NCI-H345 treated with DMSO at 0.1 percent for 48 hours (cell line): ENCODE data around the gene CHPF2.

Experiments
- DNase-seq: peaks from one replicate; lab custom pipeline; 2025; ENCODE audit not compliant: unreplicated experiment; lab: John Stamatoyannopoulos, UW

CHPF2 gene

DNA sequence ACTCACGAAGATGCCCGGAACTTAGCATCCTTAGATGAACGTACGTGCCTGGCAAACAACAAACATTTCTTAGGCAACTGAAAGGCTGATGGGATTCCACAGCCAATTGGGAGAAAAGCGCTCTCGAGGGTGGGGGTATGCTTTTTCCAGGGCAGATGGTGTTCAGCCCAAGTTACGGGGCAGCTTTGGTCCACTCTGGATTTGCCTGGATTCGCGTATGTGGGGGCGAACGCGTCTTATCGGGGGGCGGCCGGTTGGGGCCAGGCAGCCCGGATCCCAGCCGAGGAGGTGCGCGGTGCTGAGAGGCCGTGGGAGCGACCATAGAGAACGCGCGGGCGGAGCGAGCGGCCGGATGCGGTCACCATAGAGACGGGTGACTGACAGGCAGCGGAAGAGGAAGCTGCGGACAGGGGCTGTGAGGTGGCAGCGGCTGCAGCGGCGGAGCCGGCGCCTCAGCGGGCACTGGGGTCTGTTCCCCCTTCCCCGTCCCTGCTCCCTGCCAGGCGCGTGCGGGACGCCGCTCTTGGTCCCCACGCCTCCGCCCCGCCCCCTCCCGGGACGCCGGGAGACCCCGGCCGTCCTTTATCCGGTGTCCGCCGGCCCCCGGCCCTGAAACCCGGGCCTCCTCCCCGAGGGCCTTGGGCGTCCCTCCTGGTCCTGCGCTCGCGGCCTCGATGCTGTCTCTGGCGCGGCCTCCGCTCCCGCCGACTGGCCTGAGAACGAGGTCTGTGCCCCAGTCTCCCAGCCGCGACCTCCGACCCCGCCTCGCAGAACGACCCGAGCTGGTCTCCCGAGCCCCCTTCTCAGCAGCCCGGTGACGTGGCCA is at the start of gene CHPF2:
Gene CHPF2 (plus strand): TSS at position 393 of the 826 bp plus-strand sequence. CDS start 1,529 bp downstream, outside the sequence.
- peak; percentile 72 for DNase-seq

DNA sequence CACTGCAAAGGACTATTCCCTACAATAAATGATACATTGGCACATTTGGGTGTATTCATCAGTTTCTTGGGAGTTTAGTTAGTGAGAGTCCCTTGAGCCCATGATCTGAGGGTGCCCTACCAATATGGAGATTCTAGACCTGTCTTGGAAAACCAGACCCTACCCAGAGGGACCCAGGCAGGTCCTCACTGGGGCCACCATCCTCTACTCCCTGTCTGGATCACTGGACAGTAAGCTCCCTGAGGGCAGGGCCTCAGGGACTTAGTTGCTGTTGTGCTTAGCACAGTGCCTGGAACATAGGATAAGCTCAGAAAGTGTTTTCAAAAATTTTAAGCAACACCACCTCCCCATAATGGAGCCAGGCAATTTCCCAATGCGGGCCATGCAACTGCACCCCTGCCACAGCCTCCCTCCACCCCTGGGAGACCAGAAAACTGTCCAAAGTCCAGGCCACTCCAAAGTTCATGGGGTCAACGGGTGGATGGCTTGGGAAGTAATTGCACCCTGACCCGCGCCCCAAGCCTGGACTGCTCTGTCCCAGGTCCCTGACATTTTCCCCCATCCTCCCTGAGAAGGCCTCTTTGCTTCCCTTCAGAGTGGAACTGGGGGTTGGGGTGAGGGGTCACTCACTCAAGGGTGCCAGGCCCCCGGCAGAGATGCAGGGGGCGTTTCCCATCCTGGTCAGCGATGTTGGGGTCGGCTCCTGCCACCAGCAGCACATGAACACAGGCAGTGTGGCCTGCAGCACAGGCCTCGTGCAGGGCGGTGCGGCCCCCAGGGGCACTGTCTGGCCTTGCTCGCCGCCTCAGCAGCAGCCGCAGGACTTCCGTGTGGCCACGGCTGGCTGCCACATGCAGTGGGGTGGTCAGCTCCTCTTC is 46.3 kb upstream of the CHPF2 start:
- DNase-seq = no peak

DNA sequence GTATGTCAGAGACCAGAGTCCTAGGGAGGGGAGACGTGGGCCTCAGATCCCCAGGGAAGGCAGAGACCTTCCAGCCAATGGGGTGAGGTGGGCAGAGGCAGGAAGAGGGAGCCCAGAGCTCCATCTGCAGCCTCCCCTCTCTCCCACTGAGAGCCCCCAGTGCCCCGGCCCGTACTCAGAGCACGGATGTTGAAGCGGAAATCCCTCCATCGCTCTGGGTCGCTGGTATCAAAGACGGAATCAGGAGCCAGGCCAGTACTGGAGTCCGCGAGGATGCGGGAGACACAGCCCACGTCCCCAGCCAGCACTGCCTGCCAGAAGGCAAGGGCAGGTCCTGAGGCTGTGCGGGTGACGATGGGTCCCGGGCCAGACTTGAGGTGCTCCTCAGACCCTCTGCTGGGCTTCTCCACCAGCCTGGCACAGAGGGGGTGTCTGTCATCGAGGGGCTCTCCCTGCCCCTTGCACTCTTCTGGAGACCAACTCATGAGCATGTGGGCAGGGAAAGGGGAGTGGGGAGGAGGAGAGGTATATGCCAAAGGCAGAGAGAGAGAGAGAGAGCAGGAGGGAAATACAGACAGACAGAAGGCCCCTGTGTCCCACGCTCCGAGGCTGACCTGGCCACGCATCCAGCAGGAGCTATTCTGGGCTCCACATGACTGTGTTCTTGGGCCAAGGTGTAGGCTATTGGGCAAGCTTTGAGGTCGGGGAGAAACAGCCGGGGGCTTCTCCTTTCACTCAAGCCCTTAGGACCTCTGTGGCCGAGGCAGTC is 45.5 kb upstream of the CHPF2 start, which contains the start of gene ASB10:
Gene ASB10 (minus strand): TSS at position 611 of the 769 bp plus-strand sequence. CDS start 120 bp downstream, at position 491.
- no peak for DNase-seq

GRCh38 chr7:151187409-151188251 is 44.7 kb upstream of the CHPF2 start:
- no peak for DNase-seq

DNA sequence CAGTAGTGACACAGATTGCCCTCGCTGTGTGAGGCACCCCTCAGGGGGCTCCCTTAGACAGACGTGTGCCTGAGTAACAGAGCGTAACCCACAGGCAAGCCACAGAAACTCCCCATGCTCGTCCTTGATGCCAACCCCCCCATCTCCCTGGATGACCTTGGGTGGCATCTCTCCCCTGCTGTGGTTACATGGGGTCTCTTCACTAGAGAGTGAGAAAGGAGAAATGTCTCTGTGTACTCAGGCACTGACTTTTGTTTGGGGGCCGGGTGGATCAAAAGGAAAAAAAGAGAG is 44.1 kb upstream of the CHPF2 start:
- DNase-seq = no peak

DNA sequence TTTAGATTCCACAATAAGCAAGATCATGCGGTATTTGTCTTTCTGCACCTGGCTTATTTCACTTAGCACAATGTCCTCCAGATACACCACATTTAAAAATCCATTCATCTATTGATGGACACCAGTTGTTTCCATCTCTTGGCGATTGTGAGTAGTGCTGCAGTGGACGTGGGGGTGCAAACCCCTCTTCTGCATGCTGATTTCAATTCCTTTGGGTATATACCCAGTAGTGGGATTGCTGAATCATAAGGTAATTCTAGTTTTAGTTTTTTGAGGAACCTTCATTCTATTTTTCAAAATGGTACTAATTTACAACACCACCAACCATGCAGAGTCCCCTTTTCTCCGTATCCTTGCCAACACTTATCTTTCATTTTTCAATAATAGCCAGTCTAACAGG is 43.2 kb upstream of the CHPF2 start:
- DNase-seq = no peak

DNA sequence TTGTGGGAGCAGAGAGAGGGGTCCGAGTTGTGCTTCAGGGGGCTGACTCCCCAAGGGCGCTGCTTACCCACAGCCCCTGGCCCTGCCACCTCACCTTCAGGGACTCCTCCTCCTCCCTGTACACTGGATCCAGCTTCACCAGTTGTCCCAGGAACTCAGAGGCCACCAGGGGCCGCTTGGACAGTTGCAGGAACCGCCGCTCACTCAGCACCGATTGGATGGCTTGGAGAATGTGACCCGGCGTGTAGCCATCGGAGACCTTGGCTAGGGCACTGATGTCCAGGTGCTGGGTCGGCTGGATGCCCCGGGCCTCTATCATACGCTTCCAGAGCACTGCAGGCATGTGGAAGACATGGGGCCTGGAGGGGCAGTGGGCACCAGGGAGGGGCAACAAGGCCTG is 40.7 kb upstream of the CHPF2 start:
- DNase-seq = no peak

DNA sequence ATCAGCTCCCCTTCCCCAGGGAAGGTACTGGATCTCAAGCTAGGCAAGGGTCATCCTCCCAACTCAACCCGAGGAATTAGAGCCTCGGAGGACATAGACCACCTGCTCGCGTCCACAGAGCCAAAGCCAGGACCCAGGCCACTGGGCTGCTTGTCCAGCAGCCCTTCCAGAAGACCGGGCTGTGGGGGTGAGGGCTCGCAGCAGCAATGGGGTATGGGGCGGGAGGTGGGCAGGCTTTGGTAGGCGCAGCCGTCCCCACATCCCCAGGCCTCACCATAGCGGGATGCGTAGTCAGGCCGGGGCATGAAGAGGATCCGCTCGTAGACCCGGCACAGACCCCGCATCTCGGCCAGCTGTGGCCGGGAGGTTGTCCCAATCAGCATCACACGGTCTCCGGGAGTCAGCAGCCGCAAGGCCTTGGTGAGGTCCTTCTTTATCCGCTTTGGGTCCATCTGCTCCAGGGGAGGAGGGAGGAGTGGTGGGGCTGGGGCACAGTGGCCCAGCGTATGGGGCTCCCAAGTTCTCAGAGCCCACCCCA is 40.2 kb upstream of the CHPF2 start:
- DNase-seq = no peak

DNA sequence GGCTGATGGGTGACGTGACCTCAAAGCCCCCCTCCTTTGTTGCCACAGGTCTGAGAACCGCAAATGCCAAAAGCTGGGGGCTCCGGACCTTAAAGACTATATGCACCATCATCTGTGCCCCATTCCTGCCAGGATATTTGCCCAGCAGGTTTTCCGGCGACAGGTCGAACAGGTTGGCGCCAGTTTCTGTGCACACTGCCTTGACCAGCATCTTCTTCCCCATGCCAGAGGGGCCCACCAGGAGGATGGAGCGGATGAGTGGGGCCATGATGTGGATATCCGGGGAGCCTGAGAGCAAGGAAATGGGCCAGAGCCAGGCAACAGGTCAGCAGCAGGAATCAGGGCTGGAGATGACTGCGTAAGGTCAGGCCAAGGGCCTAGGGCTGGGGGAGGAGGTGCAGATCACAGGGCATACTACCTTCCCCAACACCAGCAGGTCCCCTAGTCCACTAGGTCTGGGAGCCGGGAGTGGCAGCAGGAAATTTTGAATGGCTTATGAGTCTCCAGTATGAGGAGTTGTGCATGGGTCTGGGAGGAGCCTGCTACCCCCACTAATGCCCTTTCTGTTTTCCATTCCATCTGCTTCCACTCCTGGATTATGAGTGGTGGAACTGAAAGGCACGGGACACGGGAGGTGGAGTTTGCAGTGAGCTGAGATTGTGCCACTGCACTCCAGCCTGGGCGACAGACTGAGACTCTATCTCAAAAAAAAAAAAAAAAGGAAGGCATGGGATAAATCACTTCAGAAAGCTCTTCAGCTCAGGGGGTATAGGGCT is 38.9 kb upstream of the CHPF2 start:
- no peak for DNase-seq

DNA sequence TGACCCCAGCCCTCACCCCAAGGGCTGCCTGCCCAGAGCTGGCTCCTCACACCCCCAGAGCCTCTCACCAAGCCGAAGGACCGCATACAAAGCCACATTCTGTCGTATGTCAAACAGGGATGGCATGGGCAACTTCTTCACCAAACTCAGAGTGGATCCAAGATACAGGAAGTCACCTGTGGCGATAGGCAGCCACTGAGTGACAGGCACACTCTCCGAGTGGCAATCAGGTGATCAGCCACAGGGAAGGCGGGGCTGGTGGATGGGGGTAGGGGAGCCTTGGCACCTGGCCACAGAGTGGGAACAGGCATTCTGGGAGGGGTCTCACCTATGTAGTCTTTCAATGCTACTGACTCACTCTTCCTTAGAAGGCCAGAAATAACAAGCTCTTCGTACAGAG is 38.1 kb upstream of the CHPF2 start:
- no peak for DNase-seq

- no peak for DNase-seq
Measured at GRCh38 chr7:151195616-151196450, 36.5 kb upstream of the CHPF2 start.

DNA sequence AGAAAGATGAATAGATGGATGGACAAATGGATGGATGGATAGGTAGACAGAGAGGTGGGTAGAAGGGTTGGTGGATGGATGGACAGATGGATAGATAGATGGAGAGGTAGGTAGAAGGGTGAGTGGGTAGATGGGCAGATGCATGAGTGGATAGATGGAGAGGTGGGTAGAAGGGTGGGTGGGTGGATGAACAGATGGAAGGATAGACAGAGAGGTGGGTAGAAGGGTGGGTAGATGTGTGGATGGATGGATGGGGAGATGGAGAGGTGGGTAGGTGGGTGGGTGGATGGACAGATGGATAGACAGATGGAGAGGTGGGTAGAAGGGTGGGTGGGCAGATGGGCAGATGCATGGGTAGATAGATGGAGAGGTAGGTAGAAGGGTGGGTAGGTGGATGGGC is 34.4 kb upstream of the CHPF2 start:
- DNase-seq = no peak

GRCh38 chr7:151198945-151199848 is 33.1 kb upstream of the CHPF2 start:
- no peak for DNase-seq

GRCh38 chr7:151201344-151201743 is 30.9 kb upstream of the CHPF2 start:
- no peak for DNase-seq

DNA sequence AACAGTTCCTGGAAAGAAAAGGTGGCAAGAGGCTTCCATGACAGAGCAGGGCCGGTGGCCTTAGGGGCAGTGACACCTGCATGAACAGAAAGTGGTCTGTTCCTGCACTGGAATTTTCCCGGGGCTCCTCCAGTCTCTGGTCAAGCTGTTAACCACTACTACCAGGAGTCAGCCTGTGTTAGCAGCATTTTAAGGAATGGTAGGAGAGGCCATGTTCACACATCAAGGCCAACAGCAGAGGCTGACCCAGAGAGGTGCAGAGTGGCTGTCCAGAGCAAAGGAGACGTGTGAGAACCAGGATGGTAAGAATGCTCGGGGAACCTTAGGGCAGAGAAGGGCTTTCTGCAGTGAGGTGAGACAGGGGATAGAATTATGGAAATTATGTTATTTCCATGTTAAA is 30.5 kb upstream of the CHPF2 start:
- DNase-seq = no peak

DNA sequence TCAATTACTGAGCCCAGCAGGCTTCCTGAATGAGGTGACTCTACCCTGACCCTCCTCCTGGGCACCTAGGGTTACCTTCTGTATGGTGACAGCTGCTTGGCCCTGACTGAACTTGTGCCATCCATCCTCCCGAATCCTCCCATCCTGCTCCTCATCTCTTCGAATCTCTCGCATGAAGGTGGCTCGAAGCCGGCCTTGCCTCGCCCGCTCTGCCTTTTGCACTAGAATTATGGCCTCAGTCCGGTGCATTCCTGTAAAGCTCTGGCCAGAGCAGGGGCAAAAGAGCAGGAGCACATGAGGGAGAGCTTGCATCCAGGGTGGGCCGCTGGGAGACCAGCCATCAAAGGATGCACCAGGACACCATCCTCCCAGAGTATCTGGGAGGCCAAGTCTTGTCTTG is 29.4 kb upstream of the CHPF2 start:
- DNase-seq = no peak

DNA sequence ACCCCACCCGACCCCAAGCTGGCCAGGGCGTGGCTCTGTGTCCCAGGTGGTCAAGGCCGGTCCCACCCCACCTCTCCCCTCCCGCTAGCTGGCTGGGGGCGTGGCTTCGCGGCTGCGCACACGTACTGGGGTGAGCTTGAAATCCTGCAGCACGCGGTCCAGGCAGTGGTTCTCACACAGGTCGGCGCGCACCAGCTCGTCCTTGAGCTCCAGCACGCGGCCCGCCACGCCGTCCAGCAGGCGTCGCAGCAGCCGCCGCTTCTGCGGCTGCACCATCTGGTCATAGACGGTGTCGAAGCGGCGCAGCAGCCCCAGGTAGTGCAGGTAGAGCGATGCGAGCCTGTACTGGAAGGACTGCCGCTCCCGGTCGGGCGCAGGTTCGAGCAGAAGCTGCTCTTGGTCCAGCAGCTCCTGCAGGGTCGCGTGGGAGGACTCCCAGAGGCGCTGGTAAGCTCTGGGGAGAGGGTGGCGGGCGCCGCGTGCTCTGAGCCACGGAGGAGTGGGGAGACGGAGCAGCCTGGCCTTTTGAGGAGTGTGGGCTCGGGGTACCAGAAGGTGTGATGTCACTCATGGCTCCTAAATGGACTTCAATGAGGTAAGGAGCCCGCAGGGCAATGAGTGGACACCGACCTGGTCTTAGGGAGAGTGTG is 27.8 kb upstream of the CHPF2 start:
- DNase-seq = no peak
